Gastrocnemius medialis (tissue), 4 donors: ENCODE data around the gene ETHE1.
A peak's percentile ranks its signal among the peaks of the same experiment; 100 is the strongest.

Source experiments
- POLR2A ChIP-seq, 2 donors: fragments of 450-650 bp; IDR thresholded peaks; one replicate each; pipeline ENCODE4 v1.6.1; 2017; ENCODE audit warnings: antibody characterized with exemption in 2 of 2, mild to moderate bottlenecking in 2 of 2, moderate library complexity in 2 of 2
- TF ChIP-seq, protein P1 (sequence below), 5 experiments: fragments of 450-650 bp in 3 of 5; fragments of 200-600 bp in 2 of 5; sonication (generic) in 2 of 5; IDR thresholded peaks in 4 of 5; conservative IDR thresholded peaks in 1 of 5; 1 replicate in 4 of 5; 2 replicates in 1 of 5; pipeline ENCODE4 v1.5.1; 2016 to 2019; ENCODE audit warnings: antibody characterized with exemption in 5 of 5, mild to moderate bottlenecking in 3 of 5, moderate library complexity in 3 of 5

DNA sequence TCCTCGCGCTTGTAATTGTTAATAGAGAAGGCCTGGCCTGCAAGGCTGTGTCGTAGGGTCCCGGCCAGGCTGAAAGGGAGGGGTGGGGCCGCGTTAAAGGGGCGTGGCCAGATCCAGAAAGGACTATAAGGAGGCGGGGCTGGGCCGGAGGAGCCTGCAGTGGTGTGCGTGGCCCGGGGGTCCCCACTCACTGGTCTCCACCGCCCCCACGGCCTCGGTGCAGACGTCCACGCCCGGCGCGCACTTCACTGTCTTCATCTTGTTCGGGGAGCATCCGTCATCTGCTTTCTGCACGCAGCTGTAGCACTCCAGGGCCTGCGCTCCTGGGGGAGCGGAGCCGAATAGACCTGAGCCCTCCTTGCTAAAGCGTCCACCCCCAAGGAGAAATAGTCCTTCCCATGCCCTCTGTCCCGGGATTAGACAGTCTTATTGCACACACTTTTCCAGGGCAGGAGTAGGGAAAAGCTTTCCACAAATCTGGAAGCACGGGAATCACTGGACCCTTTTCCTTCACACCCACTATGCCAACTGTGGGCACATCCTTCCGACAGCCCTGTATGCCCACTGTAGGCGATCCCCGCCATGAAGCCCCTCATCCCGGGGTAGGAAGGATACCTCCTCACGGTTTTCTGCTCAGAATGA lies 62.7 kb downstream of the ETHE1 start:
- peak in 1 of 2 donors; percentile 3 for TF ChIP-seq POLR2A (IDR thresholded peaks at IDR 0.05)
- TF ChIP-seq, protein P1, sequence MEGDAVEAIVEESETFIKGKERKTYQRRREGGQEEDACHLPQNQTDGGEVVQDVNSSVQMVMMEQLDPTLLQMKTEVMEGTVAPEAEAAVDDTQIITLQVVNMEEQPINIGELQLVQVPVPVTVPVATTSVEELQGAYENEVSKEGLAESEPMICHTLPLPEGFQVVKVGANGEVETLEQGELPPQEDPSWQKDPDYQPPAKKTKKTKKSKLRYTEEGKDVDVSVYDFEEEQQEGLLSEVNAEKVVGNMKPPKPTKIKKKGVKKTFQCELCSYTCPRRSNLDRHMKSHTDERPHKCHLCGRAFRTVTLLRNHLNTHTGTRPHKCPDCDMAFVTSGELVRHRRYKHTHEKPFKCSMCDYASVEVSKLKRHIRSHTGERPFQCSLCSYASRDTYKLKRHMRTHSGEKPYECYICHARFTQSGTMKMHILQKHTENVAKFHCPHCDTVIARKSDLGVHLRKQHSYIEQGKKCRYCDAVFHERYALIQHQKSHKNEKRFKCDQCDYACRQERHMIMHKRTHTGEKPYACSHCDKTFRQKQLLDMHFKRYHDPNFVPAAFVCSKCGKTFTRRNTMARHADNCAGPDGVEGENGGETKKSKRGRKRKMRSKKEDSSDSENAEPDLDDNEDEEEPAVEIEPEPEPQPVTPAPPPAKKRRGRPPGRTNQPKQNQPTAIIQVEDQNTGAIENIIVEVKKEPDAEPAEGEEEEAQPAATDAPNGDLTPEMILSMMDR (IDR thresholded peaks at IDR 0.05 in 4 of 5, conservative IDR thresholded peaks at IDR 0.05 in 1 of 5) = no peak
